HepG2 (cell line): ENCODE results near the gene ODC1. TPM values are rescaled to one million over a fixed set of nuclear protein-coding genes. Genes with fewer than 3 reads are reported as not detected.

Source experiments
- ATAC-seq: fragments of 200-7000 bp; cut with Tn5 transposase; 3 replicates; pipeline ENCODE4 v1.9.1; 2020; ENCODE audit warnings: mild to moderate bottlenecking, moderate library complexity
- BruUV-seq: library from RNA; stranded (reverse); fragments of 400-500 nt; replicated peaks from 2 replicates; lab custom pipeline; 2021; lab: Mats Ljungman, UMichigan
- CTCF ChIA-PET: fragments of 300-600 bp; formaldehyde crosslinking; extraction: SDS; loops from one replicate; lab custom pipeline; 2021; ENCODE audit warnings: low total read pairs, inconsistent platforms, low intra/inter-chr PET ratio; lab: Yijun Ruan, JAX
- POLR2A ChIA-PET: fragments of 350-600 bp; sonication (Branson Sonifier 250); formaldehyde crosslinking; loops from one replicate; lab custom pipeline; 2020; ENCODE audit warnings: antibody characterized with exemption, inconsistent platforms; lab: Yijun Ruan, JAX
- DNase-seq: peaks from one replicate; pipeline ENCODE4 v3.0.0-alpha.2; 2015; ENCODE audit warnings: low spot score
- FAIRE-seq: peaks from 3 replicates; lab custom pipeline; 2011; peaks lifted over from hg19 to GRCh38; lab: Jason Lieb, UNC
- H2AFZ ChIP-seq: one replicate; pipeline ENCODE4 v1.6.1; 2011; ENCODE audit warnings: low read length, inconsistent platforms
- H3K27ac ChIP-seq: fragments of 300-600 bp; 3 replicates; pipeline ENCODE4 v1.8.0; 2011; ENCODE audit warnings: mixed run types, mild to moderate bottlenecking, mixed read lengths, low read length, inconsistent platforms; ENCODE audit not compliant: insufficient read depth; ENCODE audit errors: extremely low read length
- H3K27me3 ChIP-seq, 2 experiments: fragments of 200-600 bp in 1 of 2; 2 replicates in 1 of 2; 3 replicates in 1 of 2; pipeline versions ENCODE4 v1.6.0 to v1.8.0; 2011; ENCODE audit warnings: low read length in 2 of 2, mild to moderate bottlenecking in 2 of 2, moderate library complexity in 2 of 2, inconsistent platforms in 1 of 2; ENCODE audit not compliant: insufficient read depth in 2 of 2, control insufficient read depth in 1 of 2
- H3K36me3 ChIP-seq, 2 experiments: fragments of 200-600 bp in 1 of 2; replicated peaks in 1 of 2; 2 replicates in 1 of 2; 3 replicates in 1 of 2; pipeline versions ENCODE4 v1.5.1 to v1.8.0; 2011; ENCODE audit warnings: low read length in 2 of 2, inconsistent platforms in 1 of 2; ENCODE audit not compliant: insufficient read depth in 2 of 2, control insufficient read depth in 1 of 2
- H3K4me1 ChIP-seq: 2 replicates; pipeline ENCODE4 v1.5.1; 2012; ENCODE audit warnings: low read length, inconsistent platforms; ENCODE audit not compliant: insufficient read depth
- H3K4me2 ChIP-seq: 2 replicates; pipeline ENCODE4 v1.6.0; 2011; ENCODE audit warnings: low read depth, low read length, inconsistent platforms
- H3K4me3 ChIP-seq, 3 experiments: fragments of 200-600 bp in 1 of 3; sonication (generic), shearing (Covaris generic) in 1 of 3; replicated peaks in 1 of 3; 2 replicates each; pipeline ENCODE4 v1.5.1; 2011 to 2016; ENCODE audit warnings: low read length in 3 of 3, inconsistent platforms in 2 of 3, low read depth in 2 of 3, mild to moderate bottlenecking in 2 of 3, control low read depth in 1 of 3, mixed read lengths in 1 of 3; ENCODE audit not compliant: insufficient read depth in 1 of 3
- H3K79me2 ChIP-seq: one replicate; pipeline ENCODE4 v1.6.1; 2011; ENCODE audit warnings: low read length, inconsistent platforms; ENCODE audit not compliant: insufficient read depth
- H3K9ac ChIP-seq: 2 replicates; pipeline ENCODE4 v1.6.0; 2011; ENCODE audit warnings: mild to moderate bottlenecking, low read depth, low read length, inconsistent platforms; ENCODE audit not compliant: insufficient read depth
- H3K9me3 ChIP-seq: 2 replicates; pipeline ENCODE4 v1.5.1; 2012; ENCODE audit warnings: mild to moderate bottlenecking, low read length
- H4K20me1 ChIP-seq: 2 replicates; pipeline ENCODE4 v1.6.0; 2011; ENCODE audit warnings: inconsistent platforms, mild to moderate bottlenecking, low read length, moderate library complexity; ENCODE audit not compliant: insufficient read depth
- BRF2 ChIP-seq: sonication (generic); formaldehyde crosslinking; IDR thresholded peaks from 2 replicates; pipeline ENCODE4 v1.8.1; 2022; ENCODE audit warnings: mild to moderate bottlenecking, missing genetic modification reagents
- FOXA3 ChIP-seq: IDR thresholded peaks from 2 replicates; pipeline ENCODE4 v1.6.1; 2016; ENCODE audit warnings: missing genetic modification reagents, missing compliant biosample characterization
- FOXK2 ChIP-seq: fragments of 450-650 bp; IDR thresholded peaks from 2 replicates; pipeline ENCODE4 v1.6.1; 2016
- SAFB2 ChIP-seq: sonication (generic); formaldehyde crosslinking; IDR thresholded peaks from 2 replicates; pipeline ENCODE4 v1.5.1; 2020; ENCODE audit warnings: missing genetic modification reagents, low read depth, mild to moderate bottlenecking, borderline replicate concordance
- ZBTB37 ChIP-seq: sonication (generic); formaldehyde crosslinking; IDR thresholded peaks from 2 replicates; pipeline ENCODE4 v1.4.0; 2020; ENCODE audit warnings: mild to moderate bottlenecking, missing genetic modification reagents
- ZBTB43 ChIP-seq: sonication (generic); formaldehyde crosslinking; conservative IDR thresholded peaks from 2 replicates; pipeline ENCODE4 v1.4.0; 2020; ENCODE audit warnings: missing genetic modification reagents
- ZNF264 ChIP-seq: sonication (generic); formaldehyde crosslinking; IDR thresholded peaks from 2 replicates; pipeline ENCODE4 v1.4.0; 2020; ENCODE audit warnings: missing genetic modification reagents
- ZNF292 ChIP-seq: sonication (generic); formaldehyde crosslinking; IDR thresholded peaks from 2 replicates; pipeline ENCODE4 v1.8.1; 2022; ENCODE audit warnings: mild to moderate bottlenecking, low read depth, missing genetic modification reagents, borderline replicate concordance
- whole genome bisulfite sequencing: methylation state at CpG from one replicate; pipeline ENCODE4 v1.1.6; 2017; ENCODE audit warnings: low lambda C conversion rate; 5-methylcytosine and 5-hydroxymethylcytosine counted together
- in situ Hi-C: cut with HindIII; loops from 2 replicates; pipeline ENCODE4 v1.10.0; 2017; ENCODE audit warnings: low pct_unique_long_range_greater_than_20kb; ENCODE audit not compliant: extremely low pct_ligation_motif_present
- intact Hi-C: fragments of 100-400 bp; cut with micrococcal nuclease; formaldehyde crosslinking; loops from one replicate; pipeline ENCODE4 v1.10.0; 2022; ENCODE audit not compliant: unreplicated experiment
- polyA plus RNA-seq, 8 experiments: library from polyadenylated mRNA; depleted of rRNA in 3 of 8; stranded (reverse) in 7 of 8; unstranded in 1 of 8; fragments of >200 nt; fragmentation: Illumina TruSeq in 4 of 8; extraction: Trizol in 4 of 8; gene quantifications; 2 replicates each; pipeline versions ENCODE4 v1.2.1 to v1.2.3, GENCODE V29; 2011 to 2016; ENCODE audit warnings: low read depth in 4 of 8, missing spikeins in 1 of 8, mixed read lengths in 1 of 8; ENCODE audit not compliant: insufficient read depth in 1 of 8
- total RNA-seq, 5 experiments: library from RNA; depleted of rRNA; stranded (reverse); fragments of >200 nt; fragmentation: Illumina TruSeq; extraction: Trizol; gene quantifications; 2 replicates each; pipeline ENCODE4 v1.2.3, GENCODE V29; 2016; ENCODE audit warnings: low read depth in 1 of 5
- TF ChIP-seq, protein P1 (sequence below): sonication (generic); formaldehyde crosslinking; IDR thresholded peaks from 2 replicates; pipeline ENCODE4 v1.4.0; 2020; ENCODE audit warnings: mild to moderate bottlenecking, missing genetic modification reagents

ODC1 gene
- total and polyA plus RNA-seq, 2 of the 13 experiments (the other 11 are each of a cell fraction or from before 2014, with no cell fraction given): 142 to 371 TPM

GRCh38 chr2:10399358-10399757 is 48.8 kb downstream of the ODC1 start:
- no peak overlapping the region for H2AFZ ChIP-seq
- TF ChIP-seq ZBTB37 (CRISPR knock-in tag): 0 out of 2 replicates have a peak, but pooled peaks have one; percentile 25
- no peak for TF ChIP-seq ZNF292 (CRISPR knock-in tag)
- TF ChIP-seq, all 625 proteins: peak for 1
- no peak overlapping the region for H3K4me3 ChIP-seq
- CTCF ChIA-PET: no interaction called here
- H3K9me3 ChIP-seq: no peaks in the 10 kb centered on the region
- POLR2A ChIA-PET: no interaction called here
- FAIRE-seq: no peak
- peaks cover 34% of the 10 kb centered on the region for H3K4me1 ChIP-seq
- no peak overlapping the region for H3K9ac ChIP-seq
- H3K27me3 ChIP-seq: no peaks in the 10 kb centered on the region
- peaks cover 4 to 6% of the 10 kb centered on the region in 2 experiments; a peak in 3 of 5 replicates for H3K36me3 ChIP-seq
- no peak overlapping the region for H3K27ac ChIP-seq
- no peaks in the 10 kb centered on the region for H3K79me2 ChIP-seq
- WGBS: 70% methylated on average over 16 of the region's 16 CpGs
- intact Hi-C loops (no loop called here), in situ Hi-C loops (no loop called here)
- BruUV-seq: no TSS peak
- peaks cover 4% of the 10 kb centered on the region; the same call in 1 of the 2 replicates for H4K20me1 ChIP-seq
- DNase-seq: no peak
- no peak for ATAC-seq
- no peak overlapping the region for H3K4me2 ChIP-seq

DNA sequence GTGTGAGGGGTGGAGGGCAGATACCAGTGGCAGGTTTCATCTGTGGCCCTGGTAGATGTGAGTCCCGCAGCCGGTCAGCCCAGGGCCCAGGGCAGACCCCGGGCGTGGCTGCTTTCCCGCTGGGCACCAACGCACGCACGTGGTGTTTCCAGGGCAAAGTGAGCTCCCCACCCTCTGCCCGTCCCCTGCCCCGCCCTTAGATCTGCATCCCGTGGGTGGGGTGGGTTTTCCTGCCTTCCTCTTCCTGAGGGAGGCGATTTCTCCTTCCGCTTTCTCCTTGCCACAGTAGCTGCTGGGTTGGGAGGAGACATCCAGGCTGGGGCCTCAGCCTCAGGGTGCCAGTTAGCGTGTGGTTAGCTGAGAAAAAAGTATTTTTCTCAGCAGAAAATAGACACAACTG is 49.6 kb downstream of the ODC1 start:
- TF ChIP-seq ZNF264 (CRISPR knock-in tag) (no peak), ZBTB43 (CRISPR knock-in tag) (no peak), BRF2 (no peak), FOXK2 (no peak), FOXA3 (CRISPR knock-in tag) (no peak), SAFB2 (CRISPR knock-in tag) (no peak)
- TF ChIP-seq, protein P1, sequence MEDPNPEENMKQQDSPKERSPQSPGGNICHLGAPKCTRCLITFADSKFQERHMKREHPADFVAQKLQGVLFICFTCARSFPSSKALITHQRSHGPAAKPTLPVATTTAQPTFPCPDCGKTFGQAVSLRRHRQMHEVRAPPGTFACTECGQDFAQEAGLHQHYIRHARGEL (CRISPR knock-in tag): no peak
- Histone ChIP-seq H3K4me1 (peaks cover 36% of the 10 kb centered on the region), H3K9me3 (no peaks in the 10 kb centered on the region), H3K27me3 (no peaks in the 10 kb centered on the region), H4K20me1 (peaks cover 4% of the 10 kb centered on the region; the same call in 1 of the 2 replicates), H3K9ac (no peak overlapping the region), H3K27ac (no peak overlapping the region), H3K4me3 (no peak overlapping the region), H3K36me3 (peaks cover 4 to 6% of the 10 kb centered on the region in 2 experiments; a peak in 2 of 5 replicates), H3K4me2 (no peak overlapping the region), H3K79me2 (no peaks in the 10 kb centered on the region), H2AFZ (no peak overlapping the region)
- ATAC-seq (no peak), DNase-seq (no peak), FAIRE-seq (no peak)
- CTCF ChIA-PET: no interaction called here
- WGBS: 94% methylated on average over 9 of the region's 14 CpGs
- POLR2A ChIA-PET: no interaction called here
- intact Hi-C loops (no loop called here), in situ Hi-C loops (no loop called here)
- BruUV-seq: no TSS peak
